ENCODE results near the gene ENDOD1. TPM values are rescaled to one million over a fixed set of nuclear protein-coding genes. Genes with fewer than 3 reads are reported as not detected.

Gene ENDOD1
- total and polyA plus RNA-seq, 2 experiments from 2014 or later: 2.0 to 2.8 TPM

- Histone ChIP-seq H3K9me3 (ENCODE audit: low read depth) (no peaks in the 10 kb centered on the region), H3K4me3 (no peak overlapping the region), H3K4me1 (ENCODE audit: low read depth) (no peaks in the 10 kb centered on the region), H3K36me3 (no peaks in the 10 kb centered on the region), H3K27me3 (no peaks in the 10 kb centered on the region), H3K27ac (no peak overlapping the region)
- DNase-seq (ENCODE audit: low read depth in 1 of 2, low spot score in 1 of 2): no peak
- no peak for TF ChIP-seq CTCF (IDR thresholded peaks at IDR 0.05; ENCODE audit: low read depth, low read length)
Observed at GRCh38 chr11:95076981-95077380, 12.7 kb upstream of the ENDOD1 start.

GRCh38 chr11:95078526-95078925 is 11.1 kb upstream of the ENDOD1 start:
- H3K36me3 ChIP-seq: no peaks in the 10 kb centered on the region
- no peaks in the 10 kb centered on the region for H3K4me1 ChIP-seq (ENCODE audit: low read depth)
- no peaks in the 10 kb centered on the region for H3K9me3 ChIP-seq (ENCODE audit: low read depth)
- no peak for DNase-seq (ENCODE audit: low read depth in 1 of 2, low spot score in 1 of 2)
- no peak overlapping the region for H3K4me3 ChIP-seq
- no peak overlapping the region for H3K27ac ChIP-seq
- TF ChIP-seq CTCF (IDR thresholded peaks at IDR 0.05; ENCODE audit: low read depth, low read length): no peak
- no peaks in the 10 kb centered on the region for H3K27me3 ChIP-seq

GRCh38 chr11:95081010-95081409 is 8.6 kb upstream of the ENDOD1 start:
- TF ChIP-seq CTCF (IDR thresholded peaks at IDR 0.05; ENCODE audit: low read depth, low read length): no peak
- Histone ChIP-seq H3K4me1 (ENCODE audit: low read depth) (no peaks in the 10 kb centered on the region), H3K27me3 (peaks cover 3% of the 10 kb centered on the region), H3K36me3 (no peaks in the 10 kb centered on the region), H3K27ac (no peak overlapping the region), H3K9me3 (ENCODE audit: low read depth) (no peaks in the 10 kb centered on the region), H3K4me3 (no peak overlapping the region)
- no peak for DNase-seq (ENCODE audit: low read depth in 1 of 2, low spot score in 1 of 2)

- Histone ChIP-seq H3K9me3 (ENCODE audit: low read depth) (no peaks in the 10 kb centered on the region), H3K4me3 (no peak overlapping the region), H3K36me3 (no peaks in the 10 kb centered on the region), H3K27ac (no peak overlapping the region), H3K27me3 (peaks cover 3% of the 10 kb centered on the region), H3K4me1 (ENCODE audit: low read depth) (no peaks in the 10 kb centered on the region)
- no peak for TF ChIP-seq CTCF (IDR thresholded peaks at IDR 0.05; ENCODE audit: low read depth, low read length)
- peak in 1 of 2 donors; percentile 33 for DNase-seq (ENCODE audit: low read depth in 1 of 2, low spot score in 1 of 2)
Observed at GRCh38 chr11:95081412-95081811, 8.2 kb upstream of the ENDOD1 start.

GRCh38 chr11:95082576-95083001 is 7.1 kb upstream of the ENDOD1 start:
- Histone ChIP-seq H3K36me3 (no peaks in the 10 kb centered on the region), H3K9me3 (ENCODE audit: low read depth) (no peaks in the 10 kb centered on the region), H3K4me3 (no peak overlapping the region), H3K27ac (no peak overlapping the region), H3K4me1 (ENCODE audit: low read depth) (no peaks in the 10 kb centered on the region), H3K27me3 (peaks cover 3% of the 10 kb centered on the region)
- DNase-seq (ENCODE audit: low read depth in 1 of 2, low spot score in 1 of 2): no peak
- no peak for TF ChIP-seq CTCF (IDR thresholded peaks at IDR 0.05; ENCODE audit: low read depth, low read length)

- DNase-seq (ENCODE audit: low read depth in 1 of 2, low spot score in 1 of 2): no peak
- Histone ChIP-seq H3K4me3 (no peak overlapping the region), H3K27me3 (peaks cover 3% of the 10 kb centered on the region), H3K4me1 (ENCODE audit: low read depth) (no peaks in the 10 kb centered on the region), H3K36me3 (no peaks in the 10 kb centered on the region), H3K27ac (no peak overlapping the region), H3K9me3 (ENCODE audit: low read depth) (no peaks in the 10 kb centered on the region)
- TF ChIP-seq CTCF (IDR thresholded peaks at IDR 0.05; ENCODE audit: low read depth, low read length): no peak
Observed at GRCh38 chr11:95084509-95084908, 5.1 kb upstream of the ENDOD1 start.
